Ovary (tissue), 9 donors: ENCODE results near the gene THPO. TPM values are rescaled to one million over a fixed set of nuclear protein-coding genes. Genes with fewer than 3 reads are reported as not detected.
A peak's percentile ranks its signal among the peaks of the same experiment; 100 is the strongest.

Experiments used
- DNase-seq, 5 donors: peaks; one replicate each; pipeline ENCODE4 v3.0.0-alpha.2; 2019 to 2020
- H3K27ac ChIP-seq, 2 donors: fragments of 200-600 bp; one replicate each; pipeline versions ENCODE4 v1.5.1 to v1.8.0; 2019 to 2022
- H3K27me3 ChIP-seq: fragments of 200-600 bp; one replicate; pipeline ENCODE4 v1.8.0; 2022
- H3K36me3 ChIP-seq: fragments of 200-600 bp; sonication (generic); one replicate; pipeline ENCODE4 v1.5.1; 2019
- H3K4me1 ChIP-seq: one replicate; pipeline ENCODE4 v1.8.1; 2013; ENCODE audit warnings: mild to moderate bottlenecking, moderate library complexity; ENCODE audit not compliant: insufficient read depth
- H3K4me3 ChIP-seq: fragments of 200-600 bp; sonication (generic); one replicate; pipeline ENCODE4 v1.5.1; 2017
- H3K9me3 ChIP-seq, 2 donors: fragments of 200-600 bp in 1 of 2; sonication (generic) in 1 of 2; one replicate each; pipeline versions ENCODE4 v1.5.1 to v1.8.1; 2013 to 2019; ENCODE audit warnings: mild to moderate bottlenecking in 1 of 2, moderate library complexity in 1 of 2
- EP300 ChIP-seq: sonication (generic); formaldehyde crosslinking; IDR thresholded peaks from one replicate; pipeline ENCODE4 v1.6.1; 2017; ENCODE audit warnings: antibody characterized with exemption
- POLR2A ChIP-seq: fragments of 450-650 bp; IDR thresholded peaks from one replicate; pipeline ENCODE4 v1.6.1; 2017; ENCODE audit warnings: antibody characterized with exemption, mild to moderate bottlenecking, moderate library complexity
- WGBS, 3 donors: extraction: QIAGEN DNeasy Blood & Tissue Kit in 1 of 3; methylation state at CpG; one replicate each; pipeline versions ENCODE4 v1.1.5 to v1.1.7; 2013 to 2017; 5-methylcytosine and 5-hydroxymethylcytosine counted together
- intact Hi-C, 4 donors: fragments of 100-400 bp; cut with DNase I; formaldehyde crosslinking; loops; one replicate each; pipeline versions ENCODE4 v1.11.0 to v1.15.1; 2022 to 2023
- polyA plus RNA-seq, 2 donors: library from polyadenylated mRNA; stranded (reverse); fragments of 200-250 nt in 1 of 2; fragments of 350-450 nt in 1 of 2; fragmentation: Illumina TruSeq in 1 of 2; extraction: RNeasy Lipid Tissue Mini Kit (QIAGEN cat#74804) in 1 of 2; gene quantifications; one replicate each; pipeline ENCODE4 v1.2.3, GENCODE V29; 2013 to 2014
- small RNA-seq: library from RNA; depleted of rRNA; stranded (forward); fragments of <200 nt; gene quantifications from one replicate; pipeline ENCODE3, GENCODE V24; 2016
- total RNA-seq, 7 donors: library from RNA; depleted of rRNA in 2 of 7; stranded (reverse); fragments of >200 nt in 2 of 7; fragmentation: NEBNext Ultra II Directional in 3 of 7; extraction: Animal tissue kit (Norgen Biotek cat#: 25700) in 3 of 7; gene quantifications; one replicate each; pipeline versions ENCODE4 v1.1.0 to v1.2.4, GENCODE V29; 2016 to 2023
- TF ChIP-seq, protein P1 (sequence below), 3 donors: fragments of 450-650 bp in 2 of 3; fragments of 200-600 bp in 1 of 3; IDR thresholded peaks; one replicate each; pipeline versions ENCODE4 v1.5.1 to v1.8.0; 2016 to 2022; ENCODE audit warnings: antibody characterized with exemption in 3 of 3, mild to moderate bottlenecking in 1 of 3
- donor health status: DM: no; HTN: no; CAD: no; lungs with moderate emphysema.
- donor health status: DM: no; HTN: no; CAD: no.
- donor health status: Bipolar disorder and iron deficiency.
- donor health status: DM: yes; HTN: yes; CAD: no.
- donor health status: DM: no; HTN: no; CAD: no.
- donor health status: DM: yes; HTN: yes; CAD: no.

Gene THPO
- total and polyA plus RNA-seq, 9 donors, result 0.34 to 2.0 (median 1.2) TPM

DNA sequence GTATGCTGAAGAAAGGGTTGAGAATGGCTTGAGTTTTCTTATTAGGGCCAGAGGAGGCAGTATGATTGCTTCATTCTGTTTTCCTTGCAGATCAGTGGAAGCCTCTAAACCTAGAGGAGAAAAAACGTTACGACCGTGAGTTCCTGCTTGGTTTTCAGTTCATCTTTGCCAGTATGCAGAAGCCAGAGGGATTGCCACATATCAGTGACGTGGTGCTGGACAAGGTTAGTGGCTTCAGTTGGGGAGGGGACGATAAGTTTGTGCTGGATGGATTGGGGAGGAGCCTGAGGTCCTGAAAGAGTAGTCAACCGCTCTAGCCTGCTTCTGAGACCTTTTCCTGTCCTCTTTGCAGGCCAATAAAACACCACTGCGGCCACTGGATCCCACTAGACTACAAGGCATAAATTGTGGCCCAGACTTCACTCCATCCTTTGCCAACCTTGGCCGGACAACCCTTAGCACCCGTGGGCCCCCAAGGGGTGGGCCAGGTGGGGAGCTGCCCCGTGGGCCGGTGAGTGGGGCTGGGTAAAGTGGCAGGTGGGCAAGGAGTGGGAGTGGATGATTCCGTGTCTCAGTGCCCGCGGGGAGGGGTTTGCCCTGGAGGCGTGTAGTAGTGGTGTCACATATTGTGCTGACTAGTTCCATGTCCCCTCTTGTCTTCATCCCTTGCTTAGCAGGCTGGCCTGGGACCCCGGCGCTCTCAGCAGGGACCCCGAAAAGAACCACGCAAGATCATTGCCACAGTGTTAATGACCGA, 55.1 kb downstream of the THPO start:
- TF ChIP-seq, protein P1, sequence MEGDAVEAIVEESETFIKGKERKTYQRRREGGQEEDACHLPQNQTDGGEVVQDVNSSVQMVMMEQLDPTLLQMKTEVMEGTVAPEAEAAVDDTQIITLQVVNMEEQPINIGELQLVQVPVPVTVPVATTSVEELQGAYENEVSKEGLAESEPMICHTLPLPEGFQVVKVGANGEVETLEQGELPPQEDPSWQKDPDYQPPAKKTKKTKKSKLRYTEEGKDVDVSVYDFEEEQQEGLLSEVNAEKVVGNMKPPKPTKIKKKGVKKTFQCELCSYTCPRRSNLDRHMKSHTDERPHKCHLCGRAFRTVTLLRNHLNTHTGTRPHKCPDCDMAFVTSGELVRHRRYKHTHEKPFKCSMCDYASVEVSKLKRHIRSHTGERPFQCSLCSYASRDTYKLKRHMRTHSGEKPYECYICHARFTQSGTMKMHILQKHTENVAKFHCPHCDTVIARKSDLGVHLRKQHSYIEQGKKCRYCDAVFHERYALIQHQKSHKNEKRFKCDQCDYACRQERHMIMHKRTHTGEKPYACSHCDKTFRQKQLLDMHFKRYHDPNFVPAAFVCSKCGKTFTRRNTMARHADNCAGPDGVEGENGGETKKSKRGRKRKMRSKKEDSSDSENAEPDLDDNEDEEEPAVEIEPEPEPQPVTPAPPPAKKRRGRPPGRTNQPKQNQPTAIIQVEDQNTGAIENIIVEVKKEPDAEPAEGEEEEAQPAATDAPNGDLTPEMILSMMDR (IDR thresholded peaks at IDR 0.05), result no peak
- TF ChIP-seq EP300 (no peak), POLR2A (no peak)
- H3K4me1 ChIP-seq, result peaks cover 13% of the 10 kb centered on the region
- no peaks in the 10 kb centered on the region for H3K27me3 ChIP-seq
- 76 to 84% (median 77%) methylated on average over 20 of the region's 20 CpGs for WGBS, 3 donors
- intact Hi-C loops, result loop anchor here in 1 of 4 donors (10.0 kb wide), 1 partner anchor 138 kb away; the partner anchor contains the start of gene ABCF3
- DNase-seq, result no peak
- peaks cover 3% of the 10 kb centered on the region for H3K36me3 ChIP-seq
- no peaks in the 10 kb centered on the region for H3K9me3 ChIP-seq
- H3K27ac ChIP-seq, result no peak overlapping the region
- H3K4me3 ChIP-seq, result no peak overlapping the region

Small RNAs within 50 kb of the gene (small RNA-seq; reads per million reads assigned to genes)
- 1,171 reads per million, percentile 97 among the genes with 10 or more reads in this experiment for gene SNORD66

Other genes starting within 250 kb of the THPO start
- gene EIF2B5, start 242.8 kb downstream of the THPO start, total RNA-seq, result 10 to 100 TPM; 18.6 to 31.9 (median 28.7) TPM
- 10 to 100 TPM; 26.2 to 42.4 TPM for gene EIF2B5, start 242.8 kb downstream of the THPO start, polyA plus RNA-seq
- gene DVL3, start 222.8 kb downstream of the THPO start, total RNA-seq, result 10 to 100 TPM; 30.2 to 93.8 (median 74.8) TPM
- gene DVL3, start 222.8 kb downstream of the THPO start, polyA plus RNA-seq, result 10 to 100 TPM; 40.8 to 48.1 TPM
- gene AP2M1, start 203.4 kb downstream of the THPO start, total RNA-seq, result 100 to 1,000 TPM; 107 to 281 (median 252) TPM
- 100 to 1,000 TPM; 236 to 371 TPM for gene AP2M1, start 203.4 kb downstream of the THPO start, polyA plus RNA-seq
- 10 to 100 TPM; 56.6 to 82.0 (median 61.7) TPM for gene ABCF3, start 192.0 kb downstream of the THPO start, total RNA-seq
- gene ABCF3, start 192.0 kb downstream of the THPO start, polyA plus RNA-seq, result 10 to 100 TPM; 30.2 to 42.8 TPM
- gene VWA5B2, start 148.6 kb downstream of the THPO start, total RNA-seq, result 1 to 10 TPM in 1 of 7 donors, under 1 TPM in 5, not detected in 1; 0.24 to 5.9 (median 0.64) TPM
- under 1 TPM; 0.15 to 0.36 TPM for gene VWA5B2, start 148.6 kb downstream of the THPO start, polyA plus RNA-seq
- 10 to 100 TPM; 20.0 to 42.0 (median 23.0) TPM for gene ALG3, start 129.2 kb downstream of the THPO start, total RNA-seq
- 10 to 100 TPM; 17.8 to 25.4 TPM for gene ALG3, start 129.2 kb downstream of the THPO start, polyA plus RNA-seq
- 1 to 10 TPM; 1.6 to 3.3 (median 2.1) TPM for gene EEF1AKMT4, start 128.5 kb downstream of the THPO start, total RNA-seq
- gene EEF1AKMT4, start 128.5 kb downstream of the THPO start, polyA plus RNA-seq, result 1 to 10 TPM in 1 of 2 donors, under 1 TPM in 1; 0.87 to 1.2 TPM
- under 1 TPM in 2 of 7 donors, not detected in 5; 0.23 to 0.26 TPM for gene CAMK2N2, start 116.7 kb downstream of the THPO start, total RNA-seq
- under 1 TPM; 0.08 to 0.13 TPM for gene CAMK2N2, start 116.7 kb downstream of the THPO start, polyA plus RNA-seq
- gene ECE2, start 102.2 kb downstream of the THPO start, total RNA-seq, result not detected
- gene ECE2, start 102.2 kb downstream of the THPO start, polyA plus RNA-seq, result under 1 TPM in 1 of 2 donors, not detected in 1; 0.43 TPM
- 100 to 1,000 TPM in 6 of 7 donors, 10 to 100 TPM in 1; 74.4 to 149 (median 138) TPM for gene PSMD2, start 79.0 kb downstream of the THPO start, total RNA-seq
- gene PSMD2, start 79.0 kb downstream of the THPO start, polyA plus RNA-seq, result 100 to 1,000 TPM; 119 to 177 TPM
- 100 to 1,000 TPM in 6 of 7 donors, 10 to 100 TPM in 1; 72.4 to 295 (median 212) TPM for gene EIF4G1, start 63.6 kb downstream of the THPO start, total RNA-seq
- gene EIF4G1, start 63.6 kb downstream of the THPO start, polyA plus RNA-seq, result 100 to 1,000 TPM; 110 to 159 TPM
- 10 to 100 TPM; 16.4 to 37.8 (median 32.9) TPM for gene FAM131A, start 40.6 kb downstream of the THPO start, total RNA-seq
- 10 to 100 TPM in 1 of 2 donors, 1 to 10 TPM in 1; 8.7 to 19.7 TPM for gene FAM131A, start 40.6 kb downstream of the THPO start, polyA plus RNA-seq
- 10 to 100 TPM in 4 of 7 donors, 1 to 10 TPM in 3; 5.7 to 18.0 (median 15.4) TPM for gene CLCN2, start 16.6 kb downstream of the THPO start, total RNA-seq
- 10 to 100 TPM in 1 of 2 donors, 1 to 10 TPM in 1; 3.5 to 11.7 TPM for gene CLCN2, start 16.6 kb downstream of the THPO start, polyA plus RNA-seq
- 10 to 100 TPM; 47.3 to 86.9 (median 60.6) TPM for gene POLR2H, start 16.5 kb downstream of the THPO start, total RNA-seq
- gene POLR2H, start 16.5 kb downstream of the THPO start, polyA plus RNA-seq, result 10 to 100 TPM; 52.6 to 67.2 TPM
- 10 to 100 TPM; 11.5 to 37.3 (median 20.5) TPM for gene CHRD, start 1.8 kb upstream of the THPO start, total RNA-seq
- gene CHRD, start 1.8 kb upstream of the THPO start, polyA plus RNA-seq, result 10 to 100 TPM in 1 of 2 donors, 1 to 10 TPM in 1; 3.1 to 26.9 TPM
- gene EPHB3, start 183.6 kb upstream of the THPO start, total RNA-seq, result 10 to 100 TPM in 6 of 7 donors, 1 to 10 TPM in 1; 5.6 to 31.0 (median 16.1) TPM
- gene EPHB3, start 183.6 kb upstream of the THPO start, polyA plus RNA-seq, result 1 to 10 TPM; 2.1 to 7.3 TPM